Measurements from ENCODE around the gene TBC1D22B.

GRCh38 chr6:37320646-37321045, 63.1 kb downstream of the TBC1D22B start:
- no peak for TF ChIP-seq POLR2A (IDR thresholded peaks at IDR 0.05; ENCODE audit: low read depth, low read length)
- no peak for TF ChIP-seq POLR2AphosphoS5 (IDR thresholded peaks at IDR 0.05; ENCODE audit: low read depth, low read length)
- no peak for TF ChIP-seq TAF1 (IDR thresholded peaks at IDR 0.05; ENCODE audit: low read depth, low read length)
- no peak for TF ChIP-seq PAX5 (IDR thresholded peaks at IDR 0.05; ENCODE audit: insufficient read depth, low read length, severe bottlenecking)
- no peak for TF ChIP-seq SPI1 (IDR thresholded peaks at IDR 0.05; ENCODE audit: low read depth, low read length)
- no peak for TF ChIP-seq POU2F2 (IDR thresholded peaks at IDR 0.05; ENCODE audit: low read depth, low read length)

Measured in GM12891 (cell line).